Breast epithelium (tissue), 4 donors: ENCODE measurements around the gene KAT6B. TPM values are rescaled to one million over a fixed set of nuclear protein-coding genes. Genes with fewer than 3 reads are reported as not detected.

ENCODE experiments used
- DNase-seq, 2 donors: peaks; one replicate each; pipeline ENCODE4 v3.0.0-alpha.2; 2019; ENCODE audit warnings: low spot score in 2 of 2
- H3K27ac ChIP-seq, 2 donors: fragments of 200-600 bp; sonication (generic) in 1 of 2; one replicate each; pipeline ENCODE4 v1.5.1; 2016 to 2019; ENCODE audit warnings: mild to moderate bottlenecking in 1 of 2
- H3K27me3 ChIP-seq, 2 donors: fragments of 200-600 bp; sonication (generic) in 1 of 2; one replicate each; pipeline versions ENCODE4 v1.5.1 to v1.6.0; 2017 to 2019; ENCODE audit warnings: control low read depth in 1 of 2, mild to moderate bottlenecking in 1 of 2
- H3K36me3 ChIP-seq: fragments of 200-600 bp; one replicate; pipeline ENCODE4 v1.5.1; 2019
- H3K4me1 ChIP-seq, 2 donors: fragments of 200-600 bp; sonication (generic); one replicate each; pipeline ENCODE4 v1.5.1; 2016 to 2019; ENCODE audit warnings: control low read depth in 1 of 2
- H3K4me3 ChIP-seq, 3 donors: fragments of 200-600 bp; sonication (generic); 1 replicate in 2 of 3; 2 replicates in 1 of 3; pipeline ENCODE4 v1.5.1; 2016 to 2019; ENCODE audit warnings: mild to moderate bottlenecking in 3 of 3, moderate library complexity in 2 of 3
- H3K9me3 ChIP-seq, 2 donors: fragments of 200-600 bp; sonication (generic) in 1 of 2; one replicate each; pipeline ENCODE4 v1.5.1; 2016 to 2019; ENCODE audit warnings: control low read depth in 1 of 2
- CTCF ChIP-seq, 3 donors: fragments of 450-650 bp; IDR thresholded peaks; one replicate each; pipeline ENCODE4 v1.5.1; 2016 to 2017; ENCODE audit warnings: antibody characterized with exemption in 3 of 3, mild to moderate bottlenecking in 3 of 3, moderate library complexity in 3 of 3
- POLR2A ChIP-seq: fragments of 450-650 bp; IDR thresholded peaks from one replicate; pipeline ENCODE4 v1.6.1; 2016; ENCODE audit warnings: antibody characterized with exemption, mild to moderate bottlenecking, moderate library complexity
- POLR2AphosphoS5 ChIP-seq, 3 donors: sonication (generic); formaldehyde crosslinking; IDR thresholded peaks; one replicate each; pipeline ENCODE4 v1.6.1; 2017; ENCODE audit warnings: antibody characterized with exemption in 3 of 3
- intact Hi-C: fragments of 100-400 bp; cut with DNase I; formaldehyde crosslinking; loops from one replicate; pipeline ENCODE4 v1.15.1; 2023; ENCODE audit warnings: low total_unique reads
- total RNA-seq, 3 donors: library from RNA; depleted of rRNA; stranded (reverse); fragments of >200 nt; gene quantifications; one replicate each; pipeline ENCODE4 v1.1.0, GENCODE V29; 2016

KAT6B gene
- total RNA-seq, 3 donors from 2014 or later = 46.2 to 90.3 (median 55.7) TPM

GRCh38 chr10:74901867-74902450 is 75.6 kb downstream of the KAT6B start:
- Histone ChIP-seq H3K27me3 (no peaks in the 10 kb centered on the region), H3K4me3 (no peak overlapping the region), H3K36me3 (no peaks in the 10 kb centered on the region), H3K9me3 (no peaks in the 10 kb centered on the region), H3K4me1 (peaks cover 0 to 6% of the 10 kb centered on the region in 2 donors), H3K27ac (no peak overlapping the region)
- DNase-seq = no peak
- intact Hi-C loops = loop anchor here (2.0 kb wide), 1 partner anchor 195 kb away; no protein-coding TSS in a partner anchor
- no peak for TF ChIP-seq POLR2AphosphoS5 (IDR thresholded peaks at IDR 0.05)
- TF ChIP-seq CTCF (IDR thresholded peaks at IDR 0.05) = no peak
- no peak for TF ChIP-seq POLR2A

GRCh38 chr10:74903491-74903890 is 77.1 kb downstream of the KAT6B start:
- no peak for DNase-seq
- Histone ChIP-seq H3K4me3 (no peak overlapping the region), H3K9me3 (no peaks in the 10 kb centered on the region), H3K27ac (no peak overlapping the region), H3K4me1 (peaks cover 0 to 6% of the 10 kb centered on the region in 2 donors), H3K36me3 (no peaks in the 10 kb centered on the region), H3K27me3 (no peaks in the 10 kb centered on the region)
- TF ChIP-seq POLR2A (no peak), CTCF (IDR thresholded peaks at IDR 0.05) (no peak), POLR2AphosphoS5 (IDR thresholded peaks at IDR 0.05) (no peak)
- intact Hi-C loops = no loop called here

GRCh38 chr10:74906611-74907198 is 80.3 kb downstream of the KAT6B start:
- no peaks in the 10 kb centered on the region for H3K4me1 ChIP-seq
- H3K9me3 ChIP-seq = no peaks in the 10 kb centered on the region
- H3K27me3 ChIP-seq = no peaks in the 10 kb centered on the region
- intact Hi-C loops = no loop called here
- no peaks in the 10 kb centered on the region for H3K36me3 ChIP-seq
- TF ChIP-seq POLR2AphosphoS5 (IDR thresholded peaks at IDR 0.05) = no peak
- TF ChIP-seq POLR2A = no peak
- TF ChIP-seq CTCF (IDR thresholded peaks at IDR 0.05) = no peak
- DNase-seq = no peak
- H3K27ac ChIP-seq = no peak overlapping the region
- H3K4me3 ChIP-seq = no peak overlapping the region

- intact Hi-C loops = no loop called here
- TF ChIP-seq POLR2A (no peak), POLR2AphosphoS5 (IDR thresholded peaks at IDR 0.05) (no peak), CTCF (IDR thresholded peaks at IDR 0.05) (no peak)
- H3K9me3 ChIP-seq = no peaks in the 10 kb centered on the region
- DNase-seq = no peak
- H3K4me3 ChIP-seq = no peak overlapping the region
- H3K36me3 ChIP-seq = no peaks in the 10 kb centered on the region
- no peak overlapping the region for H3K27ac ChIP-seq
- H3K27me3 ChIP-seq = no peaks in the 10 kb centered on the region
- no peaks in the 10 kb centered on the region for H3K4me1 ChIP-seq
Observed at GRCh38 chr10:74909670-74910069, 83.3 kb downstream of the KAT6B start.

GRCh38 chr10:74910241-74910975 is 84.0 kb downstream of the KAT6B start:
- H3K9me3 ChIP-seq = no peaks in the 10 kb centered on the region
- no peak for TF ChIP-seq CTCF (IDR thresholded peaks at IDR 0.05)
- TF ChIP-seq POLR2A = no peak
- TF ChIP-seq POLR2AphosphoS5 (IDR thresholded peaks at IDR 0.05) = no peak
- intact Hi-C loops = no loop called here
- no peaks in the 10 kb centered on the region for H3K4me1 ChIP-seq
- no peak for DNase-seq
- no peak overlapping the region for H3K27ac ChIP-seq
- no peaks in the 10 kb centered on the region for H3K27me3 ChIP-seq
- no peak overlapping the region for H3K4me3 ChIP-seq
- H3K36me3 ChIP-seq = no peaks in the 10 kb centered on the region
